HepG2 (cell line): Measurements from ENCODE around the gene CAMTA2. TPM values are rescaled to one million over a fixed set of nuclear protein-coding genes. Genes with fewer than 3 reads are reported as not detected.

Experiments used
- ARNT2 ChIP-seq: sonication (generic); formaldehyde crosslinking; IDR thresholded peaks from 2 replicates; pipeline ENCODE4 v1.8.0; 2022; ENCODE audit warnings: mild to moderate bottlenecking, low read depth, missing genetic modification reagents, moderate library complexity
- ATM ChIP-seq: fragments of 450-650 bp; IDR thresholded peaks from 2 replicates; pipeline ENCODE4 v1.7.1; 2017; ENCODE audit warnings: mild to moderate bottlenecking, borderline replicate concordance
- DNMT3B ChIP-seq: conservative IDR thresholded peaks from 2 replicates; pipeline ENCODE4 v1.6.1; 2016; ENCODE audit warnings: missing biosample characterization, control low read depth
- LCORL ChIP-seq, 2 experiments: fragments of 450-650 bp in 1 of 2; sonication (generic) in 1 of 2; formaldehyde crosslinking in 1 of 2; IDR thresholded peaks; 2 replicates each; pipeline versions ENCODE4 v1.5.0 to v1.6.1; 2017 to 2020; ENCODE audit warnings: antibody characterized with exemption in 1 of 2, missing genetic modification reagents in 1 of 2
- MTA1 ChIP-seq: sonication (generic); formaldehyde crosslinking; IDR thresholded peaks from 2 replicates; pipeline ENCODE4 v1.4.0; 2020; ENCODE audit warnings: missing genetic modification reagents, mild to moderate bottlenecking, borderline replicate concordance
- RELA ChIP-seq: sonication (generic); formaldehyde crosslinking; IDR thresholded peaks from 2 replicates; pipeline ENCODE4 v1.4.0; 2020; ENCODE audit warnings: missing genetic modification reagents
- REXO4 ChIP-seq: sonication (generic); formaldehyde crosslinking; IDR thresholded peaks from 2 replicates; pipeline ENCODE4 v1.8.0; 2022; ENCODE audit warnings: missing genetic modification reagents, mild to moderate bottlenecking, borderline replicate concordance
- SALL2 ChIP-seq: sonication (generic); formaldehyde crosslinking; IDR thresholded peaks from 2 replicates; pipeline ENCODE4 v1.8.1; 2023; ENCODE audit warnings: mild to moderate bottlenecking, missing genetic modification reagents, inconsistent platforms
- TCF7L2 ChIP-seq: IDR thresholded peaks from 2 replicates; pipeline ENCODE4 v1.6.1; 2011; ENCODE audit warnings: mild to moderate bottlenecking, low read depth, low read length, moderate library complexity
- TEAD3 ChIP-seq: optimal IDR thresholded peaks from 2 replicates; pipeline ENCODE3; 2016; ENCODE audit warnings: borderline replicate concordance
- U2AF2 ChIP-seq: fragments of 200-400 bp; formaldehyde crosslinking; IDR thresholded peaks from 2 replicates; pipeline ENCODE4 v1.6.1; 2017; ENCODE audit warnings: low read depth, mild to moderate bottlenecking, low read length
- XRCC5 ChIP-seq: fragments of 200-400 bp; formaldehyde crosslinking; optimal IDR thresholded peaks from 2 replicates; pipeline ENCODE3; 2017; ENCODE audit warnings: mild to moderate bottlenecking, low read length
- ZFP82 ChIP-seq: sonication (generic); formaldehyde crosslinking; IDR thresholded peaks from 2 replicates; pipeline ENCODE4 v1.5.1; 2020; ENCODE audit warnings: mild to moderate bottlenecking, missing genetic modification reagents, borderline replicate concordance
- ZNF225 ChIP-seq: sonication (generic); formaldehyde crosslinking; IDR thresholded peaks from 2 replicates; pipeline ENCODE4 v1.4.0; 2020; ENCODE audit warnings: mild to moderate bottlenecking, missing genetic modification reagents
- ZNF318 ChIP-seq: sonication (generic); formaldehyde crosslinking; IDR thresholded peaks from 2 replicates; pipeline ENCODE4 v1.4.0; 2020; ENCODE audit warnings: mild to moderate bottlenecking, missing genetic modification reagents
- ZNF329 ChIP-seq: sonication (generic); formaldehyde crosslinking; IDR thresholded peaks from 2 replicates; pipeline ENCODE4 v1.9.0; 2021; ENCODE audit warnings: low read depth, mild to moderate bottlenecking, missing genetic modification reagents
- ZNF530 ChIP-seq: sonication (generic); formaldehyde crosslinking; IDR thresholded peaks from 2 replicates; pipeline ENCODE4 v1.5.0; 2020; ENCODE audit warnings: low read depth, mild to moderate bottlenecking, missing genetic modification reagents
- ZNF543 ChIP-seq: sonication (generic); formaldehyde crosslinking; IDR thresholded peaks from 2 replicates; pipeline ENCODE4 v1.4.0; 2020; ENCODE audit warnings: mild to moderate bottlenecking, missing genetic modification reagents
- ZNF598 ChIP-seq: sonication (generic); formaldehyde crosslinking; IDR thresholded peaks from 2 replicates; pipeline ENCODE4 v1.5.1; 2020; ENCODE audit warnings: mild to moderate bottlenecking, missing genetic modification reagents, borderline replicate concordance
- ZNF772 ChIP-seq: sonication (generic); formaldehyde crosslinking; IDR thresholded peaks from 2 replicates; pipeline ENCODE4 v1.5.0; 2020; ENCODE audit warnings: mild to moderate bottlenecking, missing genetic modification reagents
- ZNF773 ChIP-seq: sonication (generic); formaldehyde crosslinking; IDR thresholded peaks from 2 replicates; pipeline ENCODE4 v1.4.0; 2020; ENCODE audit warnings: missing genetic modification reagents, borderline replicate concordance
- polyA plus RNA-seq, 8 experiments: library from polyadenylated mRNA; depleted of rRNA in 3 of 8; stranded (reverse) in 7 of 8; unstranded in 1 of 8; fragments of >200 nt; fragmentation: Illumina TruSeq in 4 of 8; extraction: Trizol in 4 of 8; gene quantifications; 2 replicates each; pipeline versions ENCODE4 v1.2.1 to v1.2.3, GENCODE V29; 2011 to 2016; ENCODE audit warnings: low read depth in 4 of 8, missing spikeins in 1 of 8, mixed read lengths in 1 of 8; ENCODE audit not compliant: insufficient read depth in 1 of 8
- total RNA-seq, 5 experiments: library from RNA; depleted of rRNA; stranded (reverse); fragments of >200 nt; fragmentation: Illumina TruSeq; extraction: Trizol; gene quantifications; 2 replicates each; pipeline ENCODE4 v1.2.3, GENCODE V29; 2016; ENCODE audit warnings: low read depth in 1 of 5
- TF ChIP-seq, protein P1 (sequence below): IDR thresholded peaks from 2 replicates; pipeline ENCODE4 v1.6.1; 2016; ENCODE audit warnings: missing genetic modification reagents, missing compliant biosample characterization

CAMTA2 gene
- total and polyA plus RNA-seq, 2 of the 13 experiments (the other 11 are each of a cell fraction or from before 2014, with no cell fraction given), result 4.1 to 7.1 TPM

DNA sequence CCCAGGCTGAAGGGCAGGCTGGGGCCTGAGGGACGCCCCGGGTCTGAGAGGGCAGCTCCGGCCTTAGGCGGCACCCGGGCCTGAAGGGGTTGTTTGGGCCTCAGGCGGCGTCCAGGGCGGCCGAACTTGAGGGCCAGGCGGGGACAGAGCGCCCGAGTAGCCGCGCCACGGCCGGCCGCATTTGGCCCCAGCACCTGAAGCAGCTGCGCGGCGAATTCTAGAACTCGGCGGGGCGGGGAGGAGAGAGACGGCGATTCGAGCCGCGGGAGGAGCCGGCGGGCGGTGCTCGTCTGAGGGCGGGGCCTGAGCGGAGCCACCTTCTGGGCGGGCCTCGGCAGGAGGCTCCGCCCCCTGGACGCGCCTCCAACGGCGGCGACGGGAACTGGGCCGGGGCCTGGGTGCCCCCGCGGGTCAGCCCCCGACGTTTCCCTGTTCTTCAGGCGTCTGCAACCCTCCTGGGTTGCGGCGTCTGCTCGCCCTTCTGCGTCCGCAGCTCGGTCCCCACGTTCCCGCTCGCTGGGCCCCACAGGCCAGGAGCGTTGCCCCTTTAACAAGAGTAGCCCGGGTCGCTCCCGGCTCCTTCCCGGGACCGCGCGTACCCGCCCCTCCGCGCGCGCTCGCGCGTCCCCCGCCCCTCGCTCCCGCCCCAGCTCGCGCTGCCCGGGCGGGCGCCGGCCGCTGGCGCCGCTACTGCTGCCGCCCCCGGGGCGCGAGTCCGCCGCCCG is 10.0 kb upstream of the CAMTA2 start, which contains the start of the genes INCA1 and KIF1C (continued):
- TF ChIP-seq ZNF318 (no peak), ZNF543 (CRISPR knock-in tag) (no peak), LCORL (IDR thresholded peaks at IDR 0.05) (no peak), LCORL (CRISPR knock-in tag; IDR thresholded peaks at IDR 0.05) (no peak), XRCC5 (no peak), ZNF598 (CRISPR knock-in tag) (peak; percentile 29; the same call in 1 of the 2 replicates), TCF7L2 (no peak), ATM (no peak), ZNF530 (CRISPR knock-in tag) (no peak), DNMT3B (CRISPR knock-in tag) (no peak), ZNF225 (CRISPR knock-in tag) (no peak; the same call in 1 of the 2 replicates), U2AF2 (no peak), ZFP82 (CRISPR knock-in tag) (0 out of 2 replicates have a peak, but pooled peaks have one; percentile 30), TEAD3 (CRISPR knock-in tag) (no peak), ZNF772 (CRISPR knock-in tag) (peak; percentile 25; the same call in 1 of the 2 replicates), REXO4 (CRISPR knock-in tag) (no peak), ARNT2 (CRISPR knock-in tag) (no peak), RELA (CRISPR knock-in tag) (no peak), ZNF773 (CRISPR knock-in tag) (no peak), ZNF329 (0 out of 2 replicates have a peak, but pooled peaks have one; percentile 23), MTA1 (CRISPR knock-in tag) (no peak), SALL2 (CRISPR knock-in tag) (no peak)
- TF ChIP-seq, protein P1, sequence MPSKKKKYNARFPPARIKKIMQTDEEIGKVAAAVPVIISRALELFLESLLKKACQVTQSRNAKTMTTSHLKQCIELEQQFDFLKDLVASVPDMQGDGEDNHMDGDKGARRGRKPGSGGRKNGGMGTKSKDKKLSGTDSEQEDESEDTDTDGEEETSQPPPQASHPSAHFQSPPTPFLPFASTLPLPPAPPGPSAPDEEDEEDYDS (CRISPR knock-in tag), result peak; percentile 62
